ENCODE data around the gene PLA2G4B. TPM values are rescaled to one million over a fixed set of nuclear protein-coding genes. Genes with fewer than 3 reads are reported as not detected.

PLA2G4B gene
- total RNA-seq, 5 donors from 2014 or later (not counting 1 experiment from before 2014, with no cell fraction given): 32.0 to 55.8 (median 44.9) TPM

DNA sequence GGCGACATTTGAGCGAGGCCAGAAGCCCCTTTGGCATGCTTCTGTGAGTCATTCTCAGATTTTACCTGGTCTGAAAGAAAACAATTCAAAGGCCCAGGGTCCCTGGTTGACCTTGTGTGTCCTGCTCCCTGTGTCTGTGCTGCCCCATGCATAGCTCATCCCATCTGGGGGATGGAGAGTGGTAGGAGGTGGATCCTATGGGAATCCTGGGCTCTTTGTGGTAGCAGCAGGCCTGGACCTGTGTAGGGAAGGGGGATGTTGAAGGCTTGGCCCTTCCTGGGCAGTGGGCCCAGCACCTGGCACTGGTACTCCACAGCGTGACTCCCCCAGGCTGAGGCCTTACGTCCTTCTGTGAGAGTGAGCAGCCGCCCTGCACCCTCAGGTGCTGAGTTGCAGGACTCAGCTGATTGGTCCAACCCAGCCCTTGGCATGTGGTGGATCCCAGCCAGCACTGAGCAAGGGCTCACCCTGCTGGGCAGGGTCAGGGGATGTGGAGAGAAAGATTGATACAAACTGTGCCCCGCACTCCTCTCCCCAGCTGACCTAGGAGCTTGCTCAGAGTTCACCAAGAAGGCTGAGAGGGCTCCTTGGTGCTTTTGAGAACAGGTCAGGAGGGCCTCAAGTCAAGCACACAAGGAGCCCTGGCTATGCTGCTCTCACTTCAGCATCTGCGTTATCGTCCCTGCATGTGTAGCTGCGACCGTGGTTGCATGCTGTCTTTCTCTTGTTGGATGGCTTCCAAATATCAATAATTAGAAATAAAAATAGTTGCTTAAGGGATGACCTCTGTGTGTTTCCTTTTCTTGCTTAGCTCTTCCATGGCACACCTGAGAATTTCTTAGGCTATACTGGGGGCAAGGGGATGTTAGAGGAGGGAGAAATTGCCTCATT, 32.1 kb upstream of the PLA2G4B start:
- Mint-ChIP-seq H3K27ac (no peak overlapping the region), H3K9me3 (no peaks in the 10 kb centered on the region), H3K27me3 (no peaks in the 10 kb centered on the region), H3K36me3 (no peaks in the 10 kb centered on the region), H3K4me3 (no peak overlapping the region), H3K4me1 (peaks cover 21 to 23% (median 22%) of the 10 kb centered on the region in 3 donors)
- peaks cover 3 to 12% of the 10 kb centered on the region in 2 donors for H3K36me3 ChIP-seq (ENCODE audit: control insufficient read depth in 2 of 2, extremely low read depth in 1 of 2, insufficient read depth in 1 of 2, low read length in 1 of 2)
- no peak overlapping the region for H3K4me3 ChIP-seq (ENCODE audit: control insufficient read depth in 1 of 2, extremely low read depth in 1 of 2, low read length in 1 of 2)
- POLR2A ChIA-PET: no interaction called here
- no peaks in the 10 kb centered on the region for H3K9me3 ChIP-seq
- WGBS (ENCODE audit: insufficient coverage): 94% methylated on average over 5 of the region's 10 CpGs
- CTCF ChIA-PET: interaction anchor here in 1 of 2 donors (1.8 kb wide), 1 partner anchor 32 kb away, joined by 5 read pairs; the partner anchor contains the start of gene MAPKBP1
- H3K27ac ChIP-seq (ENCODE audit: low read length): no peak overlapping the region
- H3K27me3 ChIP-seq (replicated peaks in 1 of 2; ENCODE audit: control insufficient read depth in 2 of 2, extremely low read depth in 1 of 2, insufficient read depth in 2 of 2, low read length in 1 of 2): no peaks in the 10 kb centered on the region
- peaks cover 9 to 17% of the 10 kb centered on the region in 2 experiments for H3K4me1 ChIP-seq (ENCODE audit: control insufficient read depth in 1 of 2, extremely low read depth in 1 of 2, insufficient read depth in 2 of 2, low read length in 2 of 2)
- no peak for ATAC-seq (replicated peaks in 1 of 4)
- DNase-seq: no peak

DNA sequence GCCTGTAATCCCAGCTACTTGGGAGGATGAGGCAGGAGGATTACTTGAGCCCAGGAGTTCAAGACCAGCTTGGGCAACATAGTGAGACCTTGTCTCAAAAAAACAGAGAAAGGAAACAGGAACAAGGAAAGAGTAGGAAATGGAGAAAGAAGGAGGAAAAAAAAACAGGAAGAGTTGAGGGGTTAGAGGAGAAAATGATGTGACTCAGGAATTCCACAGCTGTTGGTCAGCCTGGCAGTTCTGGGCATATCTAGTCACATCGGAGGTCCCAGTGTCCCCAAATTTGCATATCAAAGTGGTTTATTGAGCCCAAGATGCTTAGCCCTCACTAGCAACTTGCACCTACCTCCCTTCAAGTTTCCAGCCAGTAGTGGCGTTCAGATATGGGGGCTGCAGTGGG, 29.5 kb upstream of the PLA2G4B start:
- Mint-ChIP-seq H3K9me3 (no peaks in the 10 kb centered on the region), H3K27ac (no peak overlapping the region), H3K36me3 (peaks cover 6% of the 10 kb centered on the region), H3K4me3 (no peak overlapping the region), H3K27me3 (no peaks in the 10 kb centered on the region), H3K4me1 (peaks cover 25 to 27% (median 26%) of the 10 kb centered on the region in 3 donors)
- Histone ChIP-seq H3K4me1 (ENCODE audit: control insufficient read depth in 1 of 2, extremely low read depth in 1 of 2, insufficient read depth in 2 of 2, low read length in 2 of 2) (peaks cover 9 to 21% of the 10 kb centered on the region in 2 experiments), H3K9me3 (no peaks in the 10 kb centered on the region), H3K4me3 (ENCODE audit: control insufficient read depth in 1 of 2, extremely low read depth in 1 of 2, low read length in 1 of 2) (no peak overlapping the region), H3K27me3 (replicated peaks in 1 of 2; ENCODE audit: control insufficient read depth in 2 of 2, extremely low read depth in 1 of 2, insufficient read depth in 2 of 2, low read length in 1 of 2) (no peaks in the 10 kb centered on the region), H3K36me3 (ENCODE audit: control insufficient read depth in 2 of 2, extremely low read depth in 1 of 2, insufficient read depth in 1 of 2, low read length in 1 of 2) (peaks cover 12 to 16% of the 10 kb centered on the region in 2 donors), H3K27ac (ENCODE audit: low read length) (no peak overlapping the region)
- CTCF ChIA-PET: interaction anchor here (0.7 to 5.8 kb wide), 5 partner anchors 32 to 56 kb away, joined by 3 to 104 read pairs (median 3); partner anchors contain the start of gene MAPKBP1 (in 2 of the 2)
- no peak for DNase-seq
- no peak for ATAC-seq (replicated peaks in 1 of 4)
- POLR2A ChIA-PET: no interaction called here
- no CpG with 5 or more reads among the region's 2 CpGs for WGBS (ENCODE audit: insufficient coverage)

DNA sequence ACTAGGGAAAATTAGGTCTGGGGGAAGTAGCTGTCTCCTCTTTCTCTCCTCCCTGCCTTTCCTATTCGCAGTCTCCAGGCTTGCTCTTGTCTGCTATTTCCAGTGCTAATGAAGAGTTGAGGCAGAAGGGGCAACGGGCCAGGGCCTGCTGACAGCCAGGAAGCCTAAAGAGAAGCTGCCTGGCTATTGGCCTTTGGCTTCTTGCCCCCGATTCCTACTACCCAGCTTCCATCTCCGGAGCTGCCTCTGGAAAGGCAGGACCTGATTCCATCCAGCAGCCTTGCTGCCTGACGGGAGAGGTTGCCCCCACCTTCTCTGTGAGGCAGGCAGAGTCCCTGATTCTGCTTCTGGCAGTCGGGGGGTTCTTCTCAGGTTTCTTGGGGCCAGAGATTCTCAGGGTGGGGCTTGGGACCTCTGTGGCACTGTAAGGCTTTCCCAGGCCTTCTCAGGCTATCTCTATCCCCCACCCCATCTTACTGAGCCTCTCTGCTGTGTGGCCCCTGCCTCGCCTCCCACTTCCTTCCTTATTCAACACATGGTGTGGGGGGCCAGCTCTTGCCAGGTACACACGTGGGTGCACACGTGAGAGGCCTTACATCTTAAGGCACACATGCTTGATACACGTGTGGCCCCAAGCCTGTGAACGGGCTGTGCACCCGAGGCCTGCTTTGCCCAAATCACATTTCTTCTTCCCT, 29.0 kb upstream of the PLA2G4B start:
- H3K4me1 ChIP-seq (ENCODE audit: control insufficient read depth in 1 of 2, extremely low read depth in 1 of 2, insufficient read depth in 2 of 2, low read length in 2 of 2): peaks cover 9 to 19% of the 10 kb centered on the region in 2 experiments
- no peaks in the 10 kb centered on the region for H3K9me3 ChIP-seq
- WGBS (ENCODE audit: insufficient coverage): 63% methylated on average over 7 of the region's 12 CpGs
- Mint-ChIP-seq H3K27me3 (no peaks in the 10 kb centered on the region), H3K9me3 (no peaks in the 10 kb centered on the region), H3K27ac (peak overlapping the region in 1 of 2 donors; percentile 8), H3K4me1 (peaks cover 20 to 22% (median 20%) of the 10 kb centered on the region in 3 donors), H3K36me3 (peaks cover 10% of the 10 kb centered on the region), H3K4me3 (no peak overlapping the region)
- ChIA-PET POLR2A (no interaction called here), CTCF (interaction anchor here (0.7 to 5.8 kb wide), 6 partner anchors 13 to 1332 kb away, joined by 3 to 104 read pairs (median 5); partner anchors contain the start of gene MAPKBP1 (in 2 of the 2))
- H3K27me3 ChIP-seq (replicated peaks in 1 of 2; ENCODE audit: control insufficient read depth in 2 of 2, extremely low read depth in 1 of 2, insufficient read depth in 2 of 2, low read length in 1 of 2): no peaks in the 10 kb centered on the region
- peaks cover 12 to 20% of the 10 kb centered on the region in 2 donors for H3K36me3 ChIP-seq (ENCODE audit: control insufficient read depth in 2 of 2, extremely low read depth in 1 of 2, insufficient read depth in 1 of 2, low read length in 1 of 2)
- no peak overlapping the region for H3K27ac ChIP-seq (ENCODE audit: low read length)
- DNase-seq: no peak
- H3K4me3 ChIP-seq (ENCODE audit: control insufficient read depth in 1 of 2, extremely low read depth in 1 of 2, low read length in 1 of 2): no peak overlapping the region
- no peak for ATAC-seq (replicated peaks in 1 of 4)

DNA sequence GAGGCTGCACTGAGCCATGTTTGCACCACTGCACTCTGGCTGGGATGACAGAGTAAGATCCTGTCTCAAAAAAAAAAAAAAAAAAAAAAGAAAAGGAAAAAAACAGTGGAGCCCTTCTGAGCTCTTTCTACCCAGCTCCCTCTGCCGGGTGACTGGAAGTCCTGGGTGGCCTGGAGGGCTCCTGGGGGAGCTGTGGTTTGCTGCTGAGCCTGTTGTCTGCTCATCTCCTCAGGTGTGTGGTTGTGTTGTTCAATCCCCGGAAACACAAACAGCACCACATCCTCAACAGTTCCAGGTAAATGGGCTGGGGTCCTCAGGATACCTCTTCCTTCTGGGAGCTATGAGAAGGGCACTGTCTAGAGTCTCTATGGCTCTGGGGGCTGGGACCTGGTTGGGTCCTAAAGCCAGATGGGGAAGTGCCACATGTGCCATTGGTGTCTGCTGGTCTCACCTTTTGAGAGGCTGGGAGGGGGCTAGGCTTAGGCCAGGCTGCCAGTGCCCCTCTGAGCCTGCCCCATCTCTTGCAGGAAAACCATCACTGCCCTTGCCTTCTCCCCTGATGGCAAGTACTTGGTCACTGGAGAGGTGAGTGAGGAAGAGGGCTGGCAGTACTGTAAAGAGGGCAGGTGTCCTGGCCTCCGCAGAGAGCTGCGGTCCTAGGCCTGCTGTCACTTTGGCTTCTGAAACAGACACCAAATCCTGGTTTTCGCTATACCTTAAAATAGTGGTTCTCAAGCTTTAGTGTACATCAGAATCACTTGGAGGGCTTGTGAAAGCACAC, 27.8 kb upstream of the PLA2G4B start:
- Histone ChIP-seq H3K27ac (ENCODE audit: low read length) (no peak overlapping the region), H3K9me3 (no peaks in the 10 kb centered on the region), H3K27me3 (replicated peaks in 1 of 2; ENCODE audit: control insufficient read depth in 2 of 2, extremely low read depth in 1 of 2, insufficient read depth in 2 of 2, low read length in 1 of 2) (no peaks in the 10 kb centered on the region), H3K36me3 (ENCODE audit: control insufficient read depth in 2 of 2, extremely low read depth in 1 of 2, insufficient read depth in 1 of 2, low read length in 1 of 2) (peaks cover 12 to 28% of the 10 kb centered on the region in 2 donors), H3K4me3 (ENCODE audit: control insufficient read depth in 1 of 2, extremely low read depth in 1 of 2, low read length in 1 of 2) (no peak overlapping the region), H3K4me1 (ENCODE audit: control insufficient read depth in 1 of 2, extremely low read depth in 1 of 2, insufficient read depth in 2 of 2, low read length in 2 of 2) (peaks cover 3 to 19% of the 10 kb centered on the region in 2 experiments)
- CTCF ChIA-PET: interaction anchor here (0.6 to 5.8 kb wide), 22 partner anchors 14 to 1330 kb away, joined by 3 to 104 read pairs (median 4); partner anchors contain the start of gene MAPKBP1 (in 2 of the 2)
- Mint-ChIP-seq H3K36me3 (peaks cover 16% of the 10 kb centered on the region), H3K4me3 (no peak overlapping the region), H3K27ac (no peak overlapping the region), H3K9me3 (no peaks in the 10 kb centered on the region), H3K27me3 (no peaks in the 10 kb centered on the region), H3K4me1 (peaks cover 17% of the 10 kb centered on the region in 3 donors)
- DNase-seq: no peak
- 96% methylated on average over 3 of the region's 5 CpGs for WGBS (ENCODE audit: insufficient coverage)
- peak in 2 of 4 experiments; percentile 18 to 21 for ATAC-seq (replicated peaks in 1 of 4)
- POLR2A ChIA-PET: interaction anchor here (0.6 to 1.2 kb wide), 5 partner anchors 11 to 98 kb away, joined by 3 to 9 read pairs (median 7); no protein-coding TSS in a partner anchor

DNA sequence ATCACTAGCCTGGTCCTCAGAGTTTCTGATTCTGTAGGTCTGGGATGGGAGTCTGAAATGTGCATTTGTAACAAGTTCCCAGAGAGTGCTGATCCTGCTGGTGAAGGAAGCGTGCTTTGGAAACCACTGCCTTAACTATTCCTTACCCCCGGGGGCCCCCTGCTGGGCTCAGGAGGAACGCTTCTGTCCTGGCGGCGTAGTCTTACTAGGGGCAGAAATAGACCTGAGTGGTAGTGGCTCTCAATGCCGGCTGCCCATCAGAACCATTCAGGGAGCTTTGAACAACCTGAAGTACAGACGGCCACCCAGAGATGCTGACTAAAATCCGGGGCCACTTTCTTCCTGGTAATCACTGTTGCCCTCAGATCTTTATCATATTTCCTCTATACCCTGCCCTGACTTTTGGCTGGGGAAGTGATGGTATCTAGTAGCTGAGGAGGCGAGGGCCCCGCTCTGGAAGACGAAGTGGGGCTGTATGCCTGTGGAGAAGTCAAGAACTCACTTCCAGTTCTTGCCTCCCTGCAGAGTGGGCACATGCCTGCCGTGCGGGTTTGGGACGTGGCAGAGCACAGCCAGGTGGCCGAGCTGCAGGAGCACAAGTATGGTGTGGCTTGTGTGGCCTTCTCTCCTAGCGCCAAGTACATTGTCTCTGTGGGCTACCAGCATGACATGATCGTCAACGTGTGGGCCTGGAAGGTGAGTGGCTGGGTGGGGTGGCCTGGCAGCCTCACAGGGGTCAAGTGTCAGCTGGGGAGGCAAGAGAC, 27.0 kb upstream of the PLA2G4B start:
- H3K27me3 ChIP-seq (replicated peaks in 1 of 2; ENCODE audit: control insufficient read depth in 2 of 2, extremely low read depth in 1 of 2, insufficient read depth in 2 of 2, low read length in 1 of 2): no peaks in the 10 kb centered on the region
- peaks cover 0 to 19% of the 10 kb centered on the region in 2 experiments for H3K4me1 ChIP-seq (ENCODE audit: control insufficient read depth in 1 of 2, extremely low read depth in 1 of 2, insufficient read depth in 2 of 2, low read length in 2 of 2)
- H3K4me3 ChIP-seq (ENCODE audit: control insufficient read depth in 1 of 2, extremely low read depth in 1 of 2, low read length in 1 of 2): no peak overlapping the region
- ChIA-PET CTCF (interaction anchor here (0.8 to 5.8 kb wide), 15 partner anchors 9 to 346 kb away, joined by 3 to 104 read pairs (median 4); partner anchors contain the start of gene MAPKBP1 (in 2 of the 2)), POLR2A (interaction anchor here in 1 of 2 donors (0.7 to 1.2 kb wide), 2 partner anchors 34 to 38 kb away, joined by 3 to 4 read pairs; partner anchors contain the start of gene MAPKBP1)
- H3K27ac Mint-ChIP-seq: peak overlapping the region in 1 of 2 donors; percentile 48
- no peaks in the 10 kb centered on the region for H3K9me3 Mint-ChIP-seq
- peaks cover 19% of the 10 kb centered on the region for H3K36me3 Mint-ChIP-seq
- H3K4me1 Mint-ChIP-seq: peaks cover 17% of the 10 kb centered on the region in 3 donors
- H3K4me3 Mint-ChIP-seq: no peak overlapping the region
- H3K27me3 Mint-ChIP-seq: no peaks in the 10 kb centered on the region
- peaks cover 9 to 32% of the 10 kb centered on the region in 2 donors for H3K36me3 ChIP-seq (ENCODE audit: control insufficient read depth in 2 of 2, extremely low read depth in 1 of 2, insufficient read depth in 1 of 2, low read length in 1 of 2)
- WGBS (ENCODE audit: insufficient coverage): 3% methylated on average over 4 of the region's 18 CpGs
- DNase-seq (peak; percentile 43 to 83 (median 69)), ATAC-seq (replicated peaks in 1 of 4) (peak; percentile 89 to 98 (median 90))
- H3K9me3 ChIP-seq: no peaks in the 10 kb centered on the region
- H3K27ac ChIP-seq (ENCODE audit: low read length): no peak overlapping the region

Measured in T-cell (primary cell).